Astrocyte of the cerebellum (primary cell): Measurements from ENCODE around the gene G0S2.

Experiments used
- DNase-seq: peaks from one replicate; pipeline ENCODE4 v3.0.0-alpha.2; 2011; ENCODE audit warnings: low read depth
- H3K4me3 ChIP-seq: 2 replicates; pipeline ENCODE4 v1.5.1; 2011; ENCODE audit warnings: mild to moderate bottlenecking, low read depth, low read length, moderate library complexity
- in situ Hi-C: cut with HindIII; loops from 2 replicates; pipeline ENCODE4 v1.10.0; 2017; ENCODE audit warnings: low sequenced_read_pairs
- TF ChIP-seq, protein P1 (sequence below): IDR thresholded peaks from 2 replicates; pipeline ENCODE4 v1.5.1; 2012; ENCODE audit warnings: low read length, low read depth, moderate library complexity, mild to moderate bottlenecking; ENCODE audit errors: missing control alignments

Gene G0S2

GRCh38 chr1:209629621-209630382, 45.4 kb upstream of the G0S2 start:
- TF ChIP-seq, protein P1, sequence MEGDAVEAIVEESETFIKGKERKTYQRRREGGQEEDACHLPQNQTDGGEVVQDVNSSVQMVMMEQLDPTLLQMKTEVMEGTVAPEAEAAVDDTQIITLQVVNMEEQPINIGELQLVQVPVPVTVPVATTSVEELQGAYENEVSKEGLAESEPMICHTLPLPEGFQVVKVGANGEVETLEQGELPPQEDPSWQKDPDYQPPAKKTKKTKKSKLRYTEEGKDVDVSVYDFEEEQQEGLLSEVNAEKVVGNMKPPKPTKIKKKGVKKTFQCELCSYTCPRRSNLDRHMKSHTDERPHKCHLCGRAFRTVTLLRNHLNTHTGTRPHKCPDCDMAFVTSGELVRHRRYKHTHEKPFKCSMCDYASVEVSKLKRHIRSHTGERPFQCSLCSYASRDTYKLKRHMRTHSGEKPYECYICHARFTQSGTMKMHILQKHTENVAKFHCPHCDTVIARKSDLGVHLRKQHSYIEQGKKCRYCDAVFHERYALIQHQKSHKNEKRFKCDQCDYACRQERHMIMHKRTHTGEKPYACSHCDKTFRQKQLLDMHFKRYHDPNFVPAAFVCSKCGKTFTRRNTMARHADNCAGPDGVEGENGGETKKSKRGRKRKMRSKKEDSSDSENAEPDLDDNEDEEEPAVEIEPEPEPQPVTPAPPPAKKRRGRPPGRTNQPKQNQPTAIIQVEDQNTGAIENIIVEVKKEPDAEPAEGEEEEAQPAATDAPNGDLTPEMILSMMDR: no peak
- no peak for DNase-seq
- no peak overlapping the region for H3K4me3 ChIP-seq
- in situ Hi-C loops: no loop called here

- no peak overlapping the region for H3K4me3 ChIP-seq
- in situ Hi-C loops: no loop called here
- TF ChIP-seq, protein P1: no peak
- DNase-seq: no peak
These were observed 44.6 kb upstream of the G0S2 start for GRCh38 chr1:209630383-209631225.

DNA sequence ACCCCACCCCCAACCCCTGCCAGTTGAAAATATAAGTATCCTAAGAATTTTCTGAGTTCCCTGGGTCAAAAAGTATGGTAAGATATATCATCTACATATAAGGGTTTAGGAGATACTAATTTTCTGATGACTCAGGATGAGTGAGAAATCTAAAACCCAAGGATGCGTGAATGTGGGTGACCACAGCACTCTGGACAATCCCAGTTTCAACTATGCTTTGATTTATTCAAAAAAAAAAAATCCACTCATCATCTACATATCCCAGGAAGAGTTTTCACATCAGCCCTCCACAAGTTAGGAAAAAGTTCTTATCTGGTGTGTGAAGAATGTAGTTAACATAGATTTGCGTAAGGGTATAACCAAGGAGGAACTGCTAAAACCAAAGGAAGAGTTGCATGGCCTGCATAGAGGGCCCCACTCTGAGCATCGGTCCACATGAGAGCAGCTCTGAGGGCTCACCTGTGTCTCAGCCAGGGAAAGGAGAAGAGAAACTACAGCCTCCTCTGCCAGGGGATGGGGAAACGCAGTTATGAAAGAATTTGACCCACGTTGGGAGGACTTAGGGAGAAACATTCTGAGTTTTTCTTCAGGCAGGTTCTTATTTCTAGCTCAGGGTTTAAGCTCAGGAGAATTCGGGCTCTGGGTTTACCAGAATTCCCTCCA, 41.7 kb upstream of the G0S2 start:
- in situ Hi-C loops: no loop called here
- DNase-seq: no peak
- TF ChIP-seq, protein P1: no peak
- H3K4me3 ChIP-seq: no peak overlapping the region

DNA sequence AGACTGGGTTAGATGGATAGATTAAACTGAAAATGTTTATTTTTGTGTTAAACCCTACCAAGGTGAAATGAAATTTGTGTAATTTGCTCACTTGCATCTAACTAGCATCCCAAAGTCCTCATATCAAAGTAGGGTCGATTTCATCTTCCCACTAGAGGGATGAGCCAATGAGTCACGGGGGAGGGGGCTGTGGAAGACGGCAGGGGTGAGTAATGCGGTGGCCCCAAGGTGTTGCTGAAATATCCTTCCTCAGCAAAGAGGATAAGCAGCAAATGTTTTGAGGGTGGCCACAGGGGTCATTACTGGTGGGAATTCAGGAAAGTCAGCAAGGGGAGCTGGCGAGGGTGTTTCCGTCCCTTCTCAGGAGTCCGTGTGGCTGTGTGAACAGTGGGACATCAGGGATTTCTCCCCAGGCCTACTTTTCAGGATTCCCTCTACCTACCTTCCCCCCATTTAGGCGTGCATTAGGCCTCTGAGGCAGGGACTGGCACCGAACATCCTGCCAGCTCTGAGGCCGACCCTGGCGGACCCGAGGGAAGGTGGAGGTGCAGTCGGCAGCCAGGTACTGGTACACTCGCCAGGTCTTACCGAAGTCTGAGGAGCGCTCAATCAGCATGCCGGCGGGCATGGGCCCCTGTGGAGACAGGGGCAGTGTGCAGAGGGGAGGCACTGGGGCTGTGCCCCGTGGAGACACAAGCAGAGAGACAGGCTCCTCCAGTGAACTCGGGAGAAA, 41.0 kb upstream of the G0S2 start:
- TF ChIP-seq, protein P1: no peak
- no peak for DNase-seq
- in situ Hi-C loops: no loop called here
- H3K4me3 ChIP-seq: no peak overlapping the region

GRCh38 chr1:209635850-209636249, 39.4 kb upstream of the G0S2 start:
- no peak for DNase-seq
- in situ Hi-C loops: no loop called here
- no peak overlapping the region for H3K4me3 ChIP-seq
- TF ChIP-seq, protein P1: no peak

GRCh38 chr1:209641832-209642172, 33.4 kb upstream of the G0S2 start:
- TF ChIP-seq, protein P1: no peak
- DNase-seq: no peak
- H3K4me3 ChIP-seq: no peak overlapping the region
- in situ Hi-C loops: no loop called here
